GM12872 (cell line): ENCODE data around the gene PAX7.

Source experiments
- TF ChIP-seq, protein P1 (sequence below): IDR thresholded peaks from 3 replicates; pipeline ENCODE4 v1.5.1; 2011; ENCODE audit warnings: low read depth, mild to moderate bottlenecking, low read length, moderate library complexity; ENCODE audit not compliant: insufficient read depth

The PAX7 gene

DNA sequence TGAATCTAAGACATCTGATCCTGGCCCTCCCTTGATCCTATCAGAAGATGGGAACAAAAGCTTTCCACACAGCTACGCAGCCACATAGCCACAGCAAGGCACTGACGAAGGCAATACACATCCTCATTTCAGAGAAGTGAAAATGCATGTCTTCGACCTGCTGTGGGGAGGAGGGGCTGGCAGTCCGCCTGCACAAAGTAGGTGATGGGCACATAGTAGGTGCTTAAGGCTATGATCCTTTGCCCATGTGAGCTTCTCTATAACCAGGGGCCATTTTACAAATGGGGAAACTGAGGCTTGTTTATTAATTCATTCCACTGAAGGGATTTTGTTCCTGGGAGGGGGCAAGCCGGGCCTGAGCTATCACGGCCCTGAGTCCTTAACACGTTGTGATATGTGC, 94.2 kb downstream of the PAX7 start:
- TF ChIP-seq, protein P1, sequence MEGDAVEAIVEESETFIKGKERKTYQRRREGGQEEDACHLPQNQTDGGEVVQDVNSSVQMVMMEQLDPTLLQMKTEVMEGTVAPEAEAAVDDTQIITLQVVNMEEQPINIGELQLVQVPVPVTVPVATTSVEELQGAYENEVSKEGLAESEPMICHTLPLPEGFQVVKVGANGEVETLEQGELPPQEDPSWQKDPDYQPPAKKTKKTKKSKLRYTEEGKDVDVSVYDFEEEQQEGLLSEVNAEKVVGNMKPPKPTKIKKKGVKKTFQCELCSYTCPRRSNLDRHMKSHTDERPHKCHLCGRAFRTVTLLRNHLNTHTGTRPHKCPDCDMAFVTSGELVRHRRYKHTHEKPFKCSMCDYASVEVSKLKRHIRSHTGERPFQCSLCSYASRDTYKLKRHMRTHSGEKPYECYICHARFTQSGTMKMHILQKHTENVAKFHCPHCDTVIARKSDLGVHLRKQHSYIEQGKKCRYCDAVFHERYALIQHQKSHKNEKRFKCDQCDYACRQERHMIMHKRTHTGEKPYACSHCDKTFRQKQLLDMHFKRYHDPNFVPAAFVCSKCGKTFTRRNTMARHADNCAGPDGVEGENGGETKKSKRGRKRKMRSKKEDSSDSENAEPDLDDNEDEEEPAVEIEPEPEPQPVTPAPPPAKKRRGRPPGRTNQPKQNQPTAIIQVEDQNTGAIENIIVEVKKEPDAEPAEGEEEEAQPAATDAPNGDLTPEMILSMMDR = no peak

DNA sequence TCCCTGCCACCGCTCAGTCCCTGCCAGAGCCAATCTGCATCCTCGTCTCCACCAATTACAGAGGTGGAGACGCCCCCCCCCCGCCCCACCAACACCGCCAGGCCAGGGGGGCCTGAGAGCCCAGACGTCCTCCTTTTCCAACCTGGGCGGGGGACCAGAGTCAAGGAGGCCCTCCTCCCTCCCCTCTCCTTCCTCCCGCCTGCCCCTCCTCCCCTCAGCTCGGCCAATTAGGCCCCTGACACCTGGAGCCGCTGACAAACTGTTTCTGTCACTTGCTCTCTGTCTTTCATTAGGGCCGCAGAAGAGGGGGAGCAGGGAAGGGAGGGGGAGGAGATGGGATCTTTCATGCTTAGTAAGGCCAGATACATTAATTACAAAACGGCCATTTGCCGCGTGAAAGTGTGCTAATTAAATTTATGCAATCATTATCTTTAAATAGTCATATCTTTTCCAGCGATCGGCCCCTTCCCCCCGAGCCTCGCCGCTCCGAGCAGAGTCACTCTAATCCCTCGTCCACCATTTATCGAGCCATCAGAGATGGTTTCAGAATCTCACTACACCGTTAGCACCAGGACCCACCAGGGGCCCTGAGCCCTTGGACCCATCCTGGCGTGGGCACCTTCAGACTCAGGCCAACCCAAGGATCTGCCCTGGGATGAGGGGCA, 94.7 kb downstream of the PAX7 start:
- TF ChIP-seq, protein P1 = no peak

DNA sequence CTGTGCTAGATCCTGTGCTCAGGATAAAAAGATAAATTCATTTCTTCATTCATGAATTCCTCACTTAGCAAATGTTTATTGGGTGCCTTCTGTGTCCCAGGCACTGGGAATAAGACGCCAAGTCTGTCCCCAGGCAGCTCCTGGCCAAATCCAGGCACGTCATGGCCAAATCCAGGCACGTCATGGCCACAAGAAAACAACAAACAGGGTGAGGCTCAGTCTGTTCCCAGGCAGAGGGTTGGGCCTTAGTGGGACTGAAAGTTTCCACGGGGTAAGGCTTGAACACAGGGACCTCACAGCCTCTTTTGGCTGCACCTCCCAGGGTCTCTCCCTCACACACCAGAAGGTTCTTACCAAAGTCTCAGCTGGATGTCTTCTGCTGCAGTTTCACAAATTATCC, 95.7 kb downstream of the PAX7 start:
- TF ChIP-seq, protein P1 = no peak

DNA sequence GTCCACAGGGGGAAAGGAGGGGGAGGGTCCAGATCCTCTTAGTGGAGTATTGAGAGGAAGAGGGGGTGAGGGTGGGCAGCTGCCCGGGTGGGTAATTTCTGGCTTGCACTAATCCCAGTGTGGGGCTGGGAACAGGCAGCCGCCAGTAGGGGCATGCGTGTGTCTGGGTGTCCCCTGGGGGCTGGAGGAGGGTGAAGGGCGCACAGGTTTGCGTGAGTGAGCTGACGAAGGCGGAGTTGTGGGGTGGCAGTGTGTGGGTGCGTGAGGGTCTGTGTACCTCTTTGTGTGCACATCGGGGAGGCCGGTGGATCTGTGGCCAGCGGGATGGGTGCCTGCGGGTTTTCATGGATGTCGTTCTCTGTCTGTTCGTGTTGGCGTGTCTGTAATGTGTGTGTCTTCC, 97.3 kb downstream of the PAX7 start:
- TF ChIP-seq, protein P1 = no peak

DNA sequence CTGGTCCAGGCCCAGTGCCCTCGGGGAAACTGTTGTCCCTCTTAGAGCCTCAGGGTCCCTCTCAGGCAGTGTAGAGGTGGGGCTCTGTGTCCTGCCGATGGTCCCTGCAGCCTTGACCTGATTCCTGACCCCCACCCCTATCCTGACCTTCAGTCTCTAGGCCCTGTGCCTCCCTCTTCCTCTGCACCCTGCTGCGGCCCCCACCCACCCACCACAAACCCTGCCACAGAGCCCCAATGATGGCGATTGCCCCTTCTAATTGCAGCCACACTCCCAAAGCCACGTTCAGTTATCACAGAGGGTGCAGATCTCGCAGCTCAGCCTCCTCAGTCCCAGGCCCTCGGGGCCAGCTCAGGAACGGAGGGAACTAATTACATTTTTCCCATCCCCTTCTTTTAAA, 99.7 kb downstream of the PAX7 start:
- TF ChIP-seq, protein P1 = no peak

DNA sequence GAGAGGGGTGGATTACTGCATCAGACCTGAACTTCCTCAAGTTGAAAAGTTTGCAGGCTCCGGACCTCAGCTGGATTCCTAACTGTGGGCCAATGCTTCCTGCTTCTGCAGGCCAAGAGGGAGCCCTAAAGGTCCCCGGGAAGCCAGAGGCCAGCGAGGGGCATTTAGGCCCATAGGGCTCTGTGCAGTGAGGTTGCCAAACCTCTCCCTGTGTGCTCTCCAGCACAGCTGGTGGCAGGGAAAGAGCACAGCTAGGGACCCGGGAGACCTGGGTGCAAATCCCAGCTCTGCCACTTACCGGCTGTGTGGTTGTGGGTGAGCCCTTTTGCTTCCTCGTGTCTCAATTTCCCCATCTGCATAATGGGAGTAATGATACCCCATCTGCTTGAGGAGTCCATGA, 100.5 kb downstream of the PAX7 start:
- TF ChIP-seq, protein P1 = no peak

DNA sequence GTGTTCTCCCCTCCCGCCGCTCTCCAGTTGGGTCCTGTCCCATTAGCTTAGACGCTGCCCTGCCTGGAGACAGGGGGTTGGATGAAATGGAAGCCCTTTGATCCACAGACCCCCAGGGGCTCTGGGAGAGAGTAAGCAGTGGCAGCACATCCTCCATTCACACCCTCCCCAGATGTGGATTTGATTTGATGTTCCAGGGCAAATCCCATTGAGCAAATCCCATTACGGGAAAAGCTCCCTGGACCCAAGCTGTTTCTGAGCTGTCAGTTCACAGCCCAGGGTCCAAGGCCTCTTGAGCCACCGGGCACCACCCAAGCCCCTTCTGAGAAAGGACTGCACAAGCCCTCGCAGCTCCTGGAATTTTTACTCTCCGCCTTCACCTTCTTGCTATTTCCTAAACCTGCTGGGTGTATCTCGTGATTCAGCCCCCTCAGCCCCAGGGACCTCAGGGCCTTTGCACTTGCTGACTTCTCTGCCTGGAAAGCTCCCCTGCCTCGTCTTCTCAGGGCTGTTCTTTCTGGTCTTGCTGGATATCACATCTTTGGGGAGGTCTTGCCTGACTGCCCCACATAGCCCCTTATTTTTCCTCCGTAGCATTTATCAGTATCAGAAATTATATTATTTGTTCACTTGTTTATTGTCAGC, 101.1 kb downstream of the PAX7 start:
- TF ChIP-seq, protein P1 = no peak
